ENCODE measurements around the gene CACHD1.

CACHD1 gene

DNA sequence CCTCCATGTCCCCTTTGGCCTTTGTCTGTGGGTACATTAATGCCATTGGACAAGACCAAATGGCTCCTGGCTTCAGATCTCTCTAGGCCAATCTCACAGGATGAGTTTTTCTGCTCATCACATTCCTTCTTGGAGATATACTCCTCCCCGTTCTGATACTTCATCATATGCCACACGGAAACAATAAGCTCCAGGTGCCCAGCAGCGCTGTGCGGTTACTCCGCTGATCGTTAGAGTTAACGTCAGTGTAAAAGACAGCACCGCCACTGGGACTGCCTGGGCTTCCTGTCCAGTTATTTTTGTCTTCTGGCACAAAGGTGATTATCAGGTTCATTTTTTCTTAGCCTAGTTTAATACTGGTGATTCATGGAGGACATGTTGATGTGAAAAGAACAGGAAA, 22.5 kb downstream of the CACHD1 start:
- Histone ChIP-seq H2BK5ac (ENCODE audit: low read depth, low read length, poor library complexity, severe bottlenecking) (no peak overlapping the region), H3K4ac (ENCODE audit: low read depth in 1 of 2, low read length in 2 of 2) (no peak overlapping the region), H3K4me1 (ENCODE audit: control insufficient read depth, insufficient read depth, low read depth, low read length) (no peaks in the 10 kb centered on the region), H2BK120ac (ENCODE audit: low read depth, low read length) (no peak overlapping the region), H3K9me3 (ENCODE audit: control insufficient read depth, low read length) (no peaks in the 10 kb centered on the region), H3K36me3 (ENCODE audit: control insufficient read depth in 1 of 2, insufficient read depth in 2 of 2, low read depth in 1 of 2, low read length in 2 of 2) (no peaks in the 10 kb centered on the region), H3K23ac (ENCODE audit: low read length in 2 of 2) (no peak overlapping the region), H2BK12ac (ENCODE audit: low read length in 2 of 2) (no peak overlapping the region), H3K18ac (ENCODE audit: low read depth in 1 of 2, low read length in 2 of 2) (no peak overlapping the region), H2BK15ac (ENCODE audit: low read depth, poor library complexity, severe bottlenecking) (no peak overlapping the region), H2AK5ac (ENCODE audit: low read length, severe bottlenecking) (no peak overlapping the region), H3K27me3 (ENCODE audit: control insufficient read depth in 1 of 2, insufficient read depth in 1 of 2, low read length in 2 of 2) (no peaks in the 10 kb centered on the region), H3K27ac (ENCODE audit: low read length, poor library complexity, severe bottlenecking) (no peak overlapping the region), H3K4me2 (ENCODE audit: low read length, poor library complexity, severe bottlenecking) (no peak overlapping the region), H3K4me3 (ENCODE audit: insufficient read depth in 1 of 2, low read depth in 1 of 2, low read length in 2 of 2) (no peak overlapping the region), H4K91ac (ENCODE audit: low read length) (no peak overlapping the region), H2AFZ (ENCODE audit: low read depth, low read length) (no peak overlapping the region), H3K14ac (ENCODE audit: low read length in 2 of 2) (no peak overlapping the region), H4K8ac (ENCODE audit: low read length) (no peak overlapping the region), H3K79me1 (replicated peaks; ENCODE audit: low read length, poor library complexity, severe bottlenecking) (peaks cover 14% of the 10 kb centered on the region), H3K9ac (ENCODE audit: low read length) (no peak overlapping the region)
- 99% methylated on average over 8 of the region's 8 CpGs for WGBS
- no peak for DNase-seq

- Histone ChIP-seq H3K27ac (ENCODE audit: low read length, poor library complexity, severe bottlenecking) (no peak overlapping the region), H2AK5ac (ENCODE audit: low read length, severe bottlenecking) (no peak overlapping the region), H4K91ac (ENCODE audit: low read length) (no peak overlapping the region), H3K4me3 (ENCODE audit: insufficient read depth in 1 of 2, low read depth in 1 of 2, low read length in 2 of 2) (no peak overlapping the region), H3K79me1 (replicated peaks; ENCODE audit: low read length, poor library complexity, severe bottlenecking) (peaks cover 14% of the 10 kb centered on the region), H2BK120ac (ENCODE audit: low read depth, low read length) (no peak overlapping the region), H4K8ac (ENCODE audit: low read length) (no peak overlapping the region), H3K27me3 (ENCODE audit: control insufficient read depth in 1 of 2, insufficient read depth in 1 of 2, low read length in 2 of 2) (no peaks in the 10 kb centered on the region), H3K18ac (ENCODE audit: low read depth in 1 of 2, low read length in 2 of 2) (no peak overlapping the region), H3K23ac (ENCODE audit: low read length in 2 of 2) (no peak overlapping the region), H3K36me3 (ENCODE audit: control insufficient read depth in 1 of 2, insufficient read depth in 2 of 2, low read depth in 1 of 2, low read length in 2 of 2) (no peaks in the 10 kb centered on the region), H3K4me1 (ENCODE audit: control insufficient read depth, insufficient read depth, low read depth, low read length) (no peaks in the 10 kb centered on the region), H3K9me3 (ENCODE audit: control insufficient read depth, low read length) (no peaks in the 10 kb centered on the region), H2AFZ (ENCODE audit: low read depth, low read length) (no peak overlapping the region), H3K4me2 (ENCODE audit: low read length, poor library complexity, severe bottlenecking) (no peak overlapping the region), H2BK15ac (ENCODE audit: low read depth, poor library complexity, severe bottlenecking) (no peak overlapping the region), H2BK5ac (ENCODE audit: low read depth, low read length, poor library complexity, severe bottlenecking) (no peak overlapping the region), H3K4ac (ENCODE audit: low read depth in 1 of 2, low read length in 2 of 2) (no peak overlapping the region), H3K9ac (ENCODE audit: low read length) (no peak overlapping the region), H2BK12ac (ENCODE audit: low read length in 2 of 2) (no peak overlapping the region), H3K14ac (ENCODE audit: low read length in 2 of 2) (no peak overlapping the region)
- DNase-seq, result no peak
- WGBS, result 47% methylated on average over 5 of the region's 6 CpGs
These were observed 23.9 kb downstream of the CACHD1 start for GRCh38 chr1:64493831-64494230.

DNA sequence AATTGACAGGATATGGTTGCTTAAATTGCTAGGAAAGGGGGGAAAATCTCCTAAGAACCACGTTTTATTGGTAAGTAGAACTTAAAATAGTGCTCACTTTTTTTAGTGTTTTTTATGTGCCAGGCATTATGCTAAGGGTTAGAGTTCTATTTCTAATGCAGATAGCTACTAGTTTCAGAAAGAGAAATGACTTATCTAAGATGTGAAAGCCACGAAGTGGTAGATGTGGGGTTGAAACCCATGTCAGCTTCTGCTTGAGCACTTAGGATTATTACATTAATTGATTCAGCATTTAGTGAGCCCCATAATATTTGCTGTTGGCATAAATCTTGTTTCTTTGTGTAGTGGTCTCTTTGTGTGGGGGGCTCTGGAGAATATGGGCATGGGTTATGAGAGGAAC, 24.7 kb downstream of the CACHD1 start:
- Histone ChIP-seq H2AK5ac (ENCODE audit: low read length, severe bottlenecking) (no peak overlapping the region), H3K4me3 (ENCODE audit: insufficient read depth in 1 of 2, low read depth in 1 of 2, low read length in 2 of 2) (no peak overlapping the region), H4K91ac (ENCODE audit: low read length) (no peak overlapping the region), H3K4me2 (ENCODE audit: low read length, poor library complexity, severe bottlenecking) (no peak overlapping the region), H3K27ac (ENCODE audit: low read length, poor library complexity, severe bottlenecking) (no peak overlapping the region), H3K23ac (ENCODE audit: low read length in 2 of 2) (no peak overlapping the region), H2BK5ac (ENCODE audit: low read depth, low read length, poor library complexity, severe bottlenecking) (no peak overlapping the region), H3K4ac (ENCODE audit: low read depth in 1 of 2, low read length in 2 of 2) (no peak overlapping the region), H4K8ac (ENCODE audit: low read length) (no peak overlapping the region), H3K36me3 (ENCODE audit: control insufficient read depth in 1 of 2, insufficient read depth in 2 of 2, low read depth in 1 of 2, low read length in 2 of 2) (no peaks in the 10 kb centered on the region), H2BK12ac (ENCODE audit: low read length in 2 of 2) (no peak overlapping the region), H3K4me1 (ENCODE audit: control insufficient read depth, insufficient read depth, low read depth, low read length) (no peaks in the 10 kb centered on the region), H2BK15ac (ENCODE audit: low read depth, poor library complexity, severe bottlenecking) (no peak overlapping the region), H3K14ac (ENCODE audit: low read length in 2 of 2) (no peak overlapping the region), H3K18ac (ENCODE audit: low read depth in 1 of 2, low read length in 2 of 2) (no peak overlapping the region), H2AFZ (ENCODE audit: low read depth, low read length) (no peak overlapping the region), H3K79me1 (replicated peaks; ENCODE audit: low read length, poor library complexity, severe bottlenecking) (peaks cover 14% of the 10 kb centered on the region), H2BK120ac (ENCODE audit: low read depth, low read length) (no peak overlapping the region), H3K9me3 (ENCODE audit: control insufficient read depth, low read length) (no peaks in the 10 kb centered on the region), H3K9ac (ENCODE audit: low read length) (no peak overlapping the region), H3K27me3 (ENCODE audit: control insufficient read depth in 1 of 2, insufficient read depth in 1 of 2, low read length in 2 of 2) (no peaks in the 10 kb centered on the region)
- WGBS, result 32% methylated on average over 2 of the region's 2 CpGs
- DNase-seq, result no peak

DNA sequence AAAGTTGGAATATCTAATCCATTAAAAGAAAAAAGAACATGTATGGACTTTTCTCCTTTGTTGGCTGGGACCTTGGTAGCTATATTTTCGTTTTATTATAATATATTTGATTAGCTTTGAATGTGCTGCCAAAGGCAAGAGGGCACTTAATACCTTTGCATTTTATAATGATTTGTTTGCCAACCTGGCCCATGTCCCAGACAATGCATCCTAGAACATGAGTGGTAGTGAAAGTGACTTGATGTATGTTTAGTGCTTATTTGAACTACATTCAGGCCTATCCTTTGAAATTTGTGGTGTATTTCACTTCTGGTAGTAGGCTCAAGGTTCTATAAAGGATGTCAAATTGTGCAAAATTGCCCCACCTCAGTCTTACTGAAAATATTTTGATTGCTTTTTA, 25.9 kb downstream of the CACHD1 start:
- Histone ChIP-seq H3K4ac (ENCODE audit: low read depth in 1 of 2, low read length in 2 of 2) (no peak overlapping the region), H2BK15ac (ENCODE audit: low read depth, poor library complexity, severe bottlenecking) (no peak overlapping the region), H3K36me3 (ENCODE audit: control insufficient read depth in 1 of 2, insufficient read depth in 2 of 2, low read depth in 1 of 2, low read length in 2 of 2) (no peaks in the 10 kb centered on the region), H3K27ac (ENCODE audit: low read length, poor library complexity, severe bottlenecking) (no peak overlapping the region), H2BK5ac (ENCODE audit: low read depth, low read length, poor library complexity, severe bottlenecking) (no peak overlapping the region), H2AK5ac (ENCODE audit: low read length, severe bottlenecking) (no peak overlapping the region), H3K9ac (ENCODE audit: low read length) (no peak overlapping the region), H3K14ac (ENCODE audit: low read length in 2 of 2) (no peak overlapping the region), H3K4me3 (ENCODE audit: insufficient read depth in 1 of 2, low read depth in 1 of 2, low read length in 2 of 2) (no peak overlapping the region), H4K8ac (ENCODE audit: low read length) (no peak overlapping the region), H3K18ac (ENCODE audit: low read depth in 1 of 2, low read length in 2 of 2) (no peak overlapping the region), H3K27me3 (ENCODE audit: control insufficient read depth in 1 of 2, insufficient read depth in 1 of 2, low read length in 2 of 2) (no peaks in the 10 kb centered on the region), H2BK12ac (ENCODE audit: low read length in 2 of 2) (no peak overlapping the region), H2AFZ (ENCODE audit: low read depth, low read length) (no peak overlapping the region), H3K79me1 (replicated peaks; ENCODE audit: low read length, poor library complexity, severe bottlenecking) (peaks cover 14% of the 10 kb centered on the region), H3K4me1 (ENCODE audit: control insufficient read depth, insufficient read depth, low read depth, low read length) (no peaks in the 10 kb centered on the region), H4K91ac (ENCODE audit: low read length) (no peak overlapping the region), H2BK120ac (ENCODE audit: low read depth, low read length) (no peak overlapping the region), H3K4me2 (ENCODE audit: low read length, poor library complexity, severe bottlenecking) (no peak overlapping the region), H3K23ac (ENCODE audit: low read length in 2 of 2) (no peak overlapping the region), H3K9me3 (ENCODE audit: control insufficient read depth, low read length) (no peaks in the 10 kb centered on the region)
- 100% methylated on average over 1 of the region's 1 CpG for WGBS
- no peak for DNase-seq
